Uterine smooth muscle cell (primary cell): Measurements from ENCODE around the gene RIN2. TPM values are rescaled to one million over a fixed set of nuclear protein-coding genes. Genes with fewer than 3 reads are reported as not detected.

Experiments used
- total RNA-seq: library from RNA; depleted of rRNA; stranded (reverse); fragments of >200 nt; gene quantifications from 2 replicates; pipeline ENCODE4 v1.2.3, GENCODE V29; 2014

Gene RIN2, protein sequence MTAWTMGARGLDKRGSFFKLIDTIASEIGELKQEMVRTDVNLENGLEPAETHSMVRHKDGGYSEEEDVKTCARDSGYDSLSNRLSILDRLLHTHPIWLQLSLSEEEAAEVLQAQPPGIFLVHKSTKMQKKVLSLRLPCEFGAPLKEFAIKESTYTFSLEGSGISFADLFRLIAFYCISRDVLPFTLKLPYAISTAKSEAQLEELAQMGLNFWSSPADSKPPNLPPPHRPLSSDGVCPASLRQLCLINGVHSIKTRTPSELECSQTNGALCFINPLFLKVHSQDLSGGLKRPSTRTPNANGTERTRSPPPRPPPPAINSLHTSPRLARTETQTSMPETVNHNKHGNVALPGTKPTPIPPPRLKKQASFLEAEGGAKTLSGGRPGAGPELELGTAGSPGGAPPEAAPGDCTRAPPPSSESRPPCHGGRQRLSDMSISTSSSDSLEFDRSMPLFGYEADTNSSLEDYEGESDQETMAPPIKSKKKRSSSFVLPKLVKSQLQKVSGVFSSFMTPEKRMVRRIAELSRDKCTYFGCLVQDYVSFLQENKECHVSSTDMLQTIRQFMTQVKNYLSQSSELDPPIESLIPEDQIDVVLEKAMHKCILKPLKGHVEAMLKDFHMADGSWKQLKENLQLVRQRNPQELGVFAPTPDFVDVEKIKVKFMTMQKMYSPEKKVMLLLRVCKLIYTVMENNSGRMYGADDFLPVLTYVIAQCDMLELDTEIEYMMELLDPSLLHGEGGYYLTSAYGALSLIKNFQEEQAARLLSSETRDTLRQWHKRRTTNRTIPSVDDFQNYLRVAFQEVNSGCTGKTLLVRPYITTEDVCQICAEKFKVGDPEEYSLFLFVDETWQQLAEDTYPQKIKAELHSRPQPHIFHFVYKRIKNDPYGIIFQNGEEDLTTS
- total RNA-seq = 54.7 and 58.7 TPM in 2 replicates

GRCh38 chr20:19758133-19758500, at the start of gene RIN2:
Gene RIN2, plus strand, starts transcription at chr20:19758258. Its CDS starts 131,344 bp downstream, at chr20:19889602.

